ENCODE results near the gene AMZ1. TPM values are rescaled to one million over a fixed set of nuclear protein-coding genes. Genes with fewer than 3 reads are reported as not detected.

Gene AMZ1
- total RNA-seq, 2 experiments from 2014 or later: 0.36 to 0.47 TPM

GRCh38 chr7:2711895-2712675 is 24.1 kb downstream of the AMZ1 start:
- intact Hi-C loops (cut with micrococcal nuclease): no loop called here
- Mint-ChIP-seq H3K27me3 (ENCODE audit: low read depth) (peaks cover 6% of the 10 kb centered on the region), H3K27ac (no peak overlapping the region), H3K4me1 (ENCODE audit: low read depth) (peaks cover 49% of the 10 kb centered on the region), H3K4me3 (no peak overlapping the region), H3K9me3 (no peaks in the 10 kb centered on the region), H3K36me3 (ENCODE audit: low read depth) (no peaks in the 10 kb centered on the region)
- DNase-seq: no peak
- CTCF ChIA-PET: interaction anchor here (0.6 to 4.3 kb wide), 7 partner anchors 13 to 262 kb away, joined by 3 to 54 read pairs (median 15); no protein-coding TSS in a partner anchor

- Mint-ChIP-seq H3K4me3 (no peak overlapping the region), H3K9me3 (no peaks in the 10 kb centered on the region), H3K36me3 (ENCODE audit: low read depth) (no peaks in the 10 kb centered on the region), H3K27ac (no peak overlapping the region), H3K4me1 (ENCODE audit: low read depth) (peaks cover 62% of the 10 kb centered on the region), H3K27me3 (ENCODE audit: low read depth) (peaks cover 6% of the 10 kb centered on the region)
- DNase-seq: no peak
- CTCF ChIA-PET: interaction anchor here (0.7 to 2.7 kb wide), 3 partner anchors 10 to 109 kb away, joined by 3 to 15 read pairs (median 5); no protein-coding TSS in a partner anchor
- intact Hi-C loops (cut with micrococcal nuclease): loop anchor here (1.0 kb wide), 1 partner anchor 42 kb away; no protein-coding TSS in a partner anchor
These were observed 25.4 kb downstream of the AMZ1 start for GRCh38 chr7:2713370-2713769.

- CTCF ChIA-PET: interaction anchor here (0.6 to 2.7 kb wide), 6 partner anchors 10 to 45 kb away, joined by 3 to 15 read pairs (median 4); no protein-coding TSS in a partner anchor
- Mint-ChIP-seq H3K27me3 (ENCODE audit: low read depth) (peaks cover 6% of the 10 kb centered on the region), H3K27ac (no peak overlapping the region), H3K4me1 (ENCODE audit: low read depth) (peaks cover 68% of the 10 kb centered on the region), H3K4me3 (no peak overlapping the region), H3K36me3 (ENCODE audit: low read depth) (no peaks in the 10 kb centered on the region), H3K9me3 (no peaks in the 10 kb centered on the region)
- no peak for DNase-seq
- intact Hi-C loops (cut with micrococcal nuclease): loop anchor here (1.0 kb wide), 1 partner anchor 43 kb away; no protein-coding TSS in a partner anchor
These were observed 26.0 kb downstream of the AMZ1 start for GRCh38 chr7:2713978-2714377.

- H3K4me3 Mint-ChIP-seq: no peak overlapping the region
- peaks cover 6% of the 10 kb centered on the region for H3K27me3 Mint-ChIP-seq (ENCODE audit: low read depth)
- intact Hi-C loops (cut with micrococcal nuclease): loop anchor here (5.0 kb wide), 2 partner anchors 157 to 202 kb away; partner anchors contain the start of genes BRAT1 and IQCE
- DNase-seq: no peak
- H3K36me3 Mint-ChIP-seq (ENCODE audit: low read depth): no peaks in the 10 kb centered on the region
- no peak overlapping the region for H3K27ac Mint-ChIP-seq
- H3K9me3 Mint-ChIP-seq: no peaks in the 10 kb centered on the region
- CTCF ChIA-PET: interaction anchor here (0.7 to 2.7 kb wide), 4 partner anchors 12 to 43 kb away, joined by 3 to 15 read pairs (median 3); no protein-coding TSS in a partner anchor
- H3K4me1 Mint-ChIP-seq (ENCODE audit: low read depth): peaks cover 71% of the 10 kb centered on the region
These were observed 26.6 kb downstream of the AMZ1 start for GRCh38 chr7:2714636-2715035.

- Mint-ChIP-seq H3K27ac (peak overlapping the region; percentile 37), H3K4me3 (no peak overlapping the region), H3K4me1 (ENCODE audit: low read depth) (peaks cover 68% of the 10 kb centered on the region), H3K9me3 (no peaks in the 10 kb centered on the region), H3K27me3 (ENCODE audit: low read depth) (peaks cover 6% of the 10 kb centered on the region), H3K36me3 (ENCODE audit: low read depth) (no peaks in the 10 kb centered on the region)
- intact Hi-C loops (cut with micrococcal nuclease): loop anchor here (1.0 to 5.0 kb wide), 3 partner anchors 43 to 203 kb away; partner anchors contain the start of genes BRAT1 and IQCE
- CTCF ChIA-PET: interaction anchor here (0.6 to 1.4 kb wide), 4 partner anchors 17 to 703 kb away, joined by 3 to 5 read pairs (median 4); no protein-coding TSS in a partner anchor
- peak; percentile 72 for DNase-seq
These were observed 27.6 kb downstream of the AMZ1 start for GRCh38 chr7:2715341-2716231.

- H3K27me3 Mint-ChIP-seq (ENCODE audit: low read depth): peaks cover 6% of the 10 kb centered on the region
- H3K4me1 Mint-ChIP-seq (ENCODE audit: low read depth): peaks cover 65% of the 10 kb centered on the region
- intact Hi-C loops (cut with micrococcal nuclease): loop anchor here (1.0 to 5.0 kb wide), 3 partner anchors 42 to 204 kb away; partner anchors contain the start of genes BRAT1 and IQCE
- H3K9me3 Mint-ChIP-seq: no peaks in the 10 kb centered on the region
- H3K4me3 Mint-ChIP-seq: no peak overlapping the region
- H3K27ac Mint-ChIP-seq: no peak overlapping the region
- no peak for DNase-seq
- CTCF ChIA-PET: interaction anchor here (0.8 to 1.4 kb wide), 3 partner anchors 18 to 139 kb away, joined by 3 to 5 read pairs (median 4); no protein-coding TSS in a partner anchor
- H3K36me3 Mint-ChIP-seq (ENCODE audit: low read depth): no peaks in the 10 kb centered on the region
These were observed 28.5 kb downstream of the AMZ1 start for GRCh38 chr7:2716488-2716887.

- Mint-ChIP-seq H3K36me3 (ENCODE audit: low read depth) (no peaks in the 10 kb centered on the region), H3K27me3 (ENCODE audit: low read depth) (peaks cover 6% of the 10 kb centered on the region), H3K4me1 (ENCODE audit: low read depth) (peaks cover 65% of the 10 kb centered on the region), H3K9me3 (no peaks in the 10 kb centered on the region), H3K4me3 (no peak overlapping the region), H3K27ac (no peak overlapping the region)
- CTCF ChIA-PET: interaction anchor here (1.2 to 1.4 kb wide), 2 partner anchors 18 to 266 kb away, joined by 3 read pairs; no protein-coding TSS in a partner anchor
- intact Hi-C loops (cut with micrococcal nuclease): loop anchor here (1.0 to 5.0 kb wide), 3 partner anchors 41 to 205 kb away; partner anchors contain the start of genes BRAT1 and IQCE
- no peak for DNase-seq
These were observed 28.9 kb downstream of the AMZ1 start for GRCh38 chr7:2716906-2717292.

GRCh38 chr7:2717293-2718261 is 29.6 kb downstream of the AMZ1 start:
- H3K27me3 Mint-ChIP-seq (ENCODE audit: low read depth): peaks cover 6% of the 10 kb centered on the region
- intact Hi-C loops (cut with micrococcal nuclease): loop anchor here (5.0 kb wide), 2 partner anchors 160 to 205 kb away; partner anchors contain the start of genes BRAT1 and IQCE
- CTCF ChIA-PET: interaction anchor here (1.2 to 4.3 kb wide), 8 partner anchors 8 to 266 kb away, joined by 3 to 42 read pairs (median 6); no protein-coding TSS in a partner anchor
- H3K27ac Mint-ChIP-seq: peak overlapping the region; percentile 15
- H3K4me3 Mint-ChIP-seq: peak overlapping the region; percentile 11
- H3K9me3 Mint-ChIP-seq: no peaks in the 10 kb centered on the region
- peak; percentile 70 for DNase-seq
- no peaks in the 10 kb centered on the region for H3K36me3 Mint-ChIP-seq (ENCODE audit: low read depth)
- peaks cover 65% of the 10 kb centered on the region for H3K4me1 Mint-ChIP-seq (ENCODE audit: low read depth)

- H3K4me3 Mint-ChIP-seq: no peak overlapping the region
- intact Hi-C loops (cut with micrococcal nuclease): loop anchor here (5.0 kb wide), 2 partner anchors 161 to 206 kb away; partner anchors contain the start of genes BRAT1 and IQCE
- DNase-seq: no peak
These were observed 30.4 kb downstream of the AMZ1 start for GRCh38 chr7:2718296-2718965.

GRCh38 chr7:2719007-2719406 is 31.0 kb downstream of the AMZ1 start:
- H3K4me1 Mint-ChIP-seq (ENCODE audit: low read depth): peaks cover 63% of the 10 kb centered on the region
- H3K4me3 Mint-ChIP-seq: no peak overlapping the region
- no peak overlapping the region for H3K27ac Mint-ChIP-seq
- peak; percentile 82 for DNase-seq
- H3K9me3 Mint-ChIP-seq: no peaks in the 10 kb centered on the region
- intact Hi-C loops (cut with micrococcal nuclease): loop anchor here (5.0 kb wide), 2 partner anchors 162 to 207 kb away; partner anchors contain the start of genes BRAT1 and IQCE
- peaks cover 6% of the 10 kb centered on the region for H3K27me3 Mint-ChIP-seq (ENCODE audit: low read depth)
- H3K36me3 Mint-ChIP-seq (ENCODE audit: low read depth): no peaks in the 10 kb centered on the region
- CTCF ChIA-PET: interaction anchor here (0.6 to 4.3 kb wide), 19 partner anchors 9 to 1184 kb away, joined by 3 to 42 read pairs (median 3); no protein-coding TSS in a partner anchor

More at GRCh38 chr7:2718296-2718965, 30.4 kb downstream of the AMZ1 start:
- Mint-ChIP-seq H3K27me3 (ENCODE audit: low read depth) (peaks cover 6% of the 10 kb centered on the region), H3K4me1 (ENCODE audit: low read depth) (peaks cover 65% of the 10 kb centered on the region), H3K36me3 (ENCODE audit: low read depth) (no peaks in the 10 kb centered on the region), H3K9me3 (no peaks in the 10 kb centered on the region), H3K27ac (no peak overlapping the region)
- CTCF ChIA-PET: interaction anchor here (0.6 to 4.3 kb wide), 17 partner anchors 9 to 1183 kb away, joined by 3 to 42 read pairs (median 3); no protein-coding TSS in a partner anchor

Data from activated naive CD4-positive, alpha-beta T cell treated with anti-CD3 and anti-CD28 coated beads for 36 hours (primary cell).